Keratinocyte (primary cell): Measurements from ENCODE around the gene FSTL1. TPM values are rescaled to one million over a fixed set of nuclear protein-coding genes. Genes with fewer than 3 reads are reported as not detected.

ENCODE experiments used
- DNase-seq: peaks from one replicate; pipeline ENCODE4 v3.0.0-alpha.2; 2011; ENCODE audit warnings: low read depth, missing footprints, low spot score
- FAIRE-seq: peaks from 2 replicates; lab custom pipeline; 2011; peaks lifted over from hg19 to GRCh38; lab: Jason Lieb, UNC
- H2AFZ ChIP-seq: 2 replicates; pipeline ENCODE4 v1.6.0; 2012; ENCODE audit warnings: low read length, control low read depth, inconsistent platforms; ENCODE audit not compliant: control insufficient read depth
- H3K27ac ChIP-seq: 2 replicates; pipeline ENCODE4 v1.5.1; 2011; ENCODE audit warnings: low read length; ENCODE audit not compliant: control insufficient read depth, insufficient read depth
- H3K27me3 ChIP-seq: 3 replicates; pipeline ENCODE4 v1.6.0; 2011; ENCODE audit warnings: low read length; ENCODE audit not compliant: control insufficient read depth, insufficient read depth; ENCODE audit errors: extremely low read depth
- H3K36me3 ChIP-seq, 2 experiments: 2 replicates in 1 of 2; 3 replicates in 1 of 2; pipeline ENCODE4 v1.5.1; 2011; ENCODE audit warnings: low read length in 2 of 2, mild to moderate bottlenecking in 1 of 2; ENCODE audit not compliant: control insufficient read depth in 2 of 2, insufficient read depth in 2 of 2; ENCODE audit errors: extremely low read depth in 1 of 2
- H3K4me1 ChIP-seq: 3 replicates; pipeline ENCODE4 v1.5.1; 2011; ENCODE audit warnings: low read length; ENCODE audit not compliant: control insufficient read depth, insufficient read depth; ENCODE audit errors: extremely low read depth
- H3K4me2 ChIP-seq: 3 replicates; pipeline ENCODE4 v1.6.0; 2011; ENCODE audit warnings: low read depth, low read length; ENCODE audit not compliant: control insufficient read depth, insufficient read depth; ENCODE audit errors: extremely low read depth
- H3K4me3 ChIP-seq, 3 experiments: fragments of 200-600 bp in 1 of 3; sonication (generic) in 1 of 3; 2 replicates in 2 of 3; 3 replicates in 1 of 3; pipeline ENCODE4 v1.5.1; 2011 to 2016; ENCODE audit warnings: low read length in 3 of 3, mild to moderate bottlenecking in 3 of 3, control low read depth in 2 of 3, inconsistent platforms in 1 of 3, low read depth in 1 of 3, mixed read lengths in 1 of 3, mixed run types in 1 of 3, moderate library complexity in 1 of 3; ENCODE audit not compliant: control insufficient read depth in 2 of 3, insufficient read depth in 2 of 3; ENCODE audit errors: extremely low read depth in 1 of 3
- H3K79me2 ChIP-seq: 2 replicates; pipeline ENCODE4 v1.6.0; 2012; ENCODE audit warnings: low read length; ENCODE audit not compliant: control insufficient read depth, insufficient read depth
- H3K9ac ChIP-seq: 3 replicates; pipeline ENCODE4 v1.6.0; 2011; ENCODE audit warnings: low read length; ENCODE audit not compliant: control insufficient read depth, insufficient read depth; ENCODE audit errors: extremely low read depth
- H3K9me1 ChIP-seq: 3 replicates; pipeline ENCODE4 v1.6.0; 2011; ENCODE audit warnings: low read length; ENCODE audit not compliant: control insufficient read depth, insufficient read depth; ENCODE audit errors: extremely low read depth
- H3K9me3 ChIP-seq: 2 replicates; pipeline ENCODE4 v1.5.1; 2012; ENCODE audit warnings: low read depth, low read length; ENCODE audit not compliant: control insufficient read depth
- H4K20me1 ChIP-seq: 3 replicates; pipeline ENCODE4 v1.6.0; 2011; ENCODE audit warnings: low read length; ENCODE audit not compliant: control insufficient read depth, insufficient read depth; ENCODE audit errors: extremely low read depth
- CTCF ChIP-seq, 3 experiments: IDR thresholded peaks in 1 of 3; conservative IDR thresholded peaks in 1 of 3; optimal IDR thresholded peaks in 1 of 3; 2 replicates in 2 of 3; 3 replicates in 1 of 3; pipeline versions ENCODE3 to v1.5.1; 2011; ENCODE audit warnings: low read length in 3 of 3, mild to moderate bottlenecking in 3 of 3, moderate library complexity in 2 of 3, control low read depth in 1 of 3, inconsistent platforms in 1 of 3; ENCODE audit not compliant: insufficient read depth in 2 of 3; ENCODE audit errors: extremely low read depth in 1 of 3
- EZH2 ChIP-seq: IDR thresholded peaks from one replicate; pipeline ENCODE4 v1.6.1; 2012; ENCODE audit warnings: inconsistent platforms, mild to moderate bottlenecking, low read length, moderate library complexity
- dilution Hi-C: fragments of 300-500 bp; cut with MboI; formaldehyde crosslinking; loops from one replicate; pipeline ENCODE4 v1.7.0; 2020; ENCODE audit warnings: low sequenced_read_pairs; ENCODE audit not compliant: extremely low pct_ligation_motif_present
- polyA plus RNA-seq, 5 experiments: library from polyadenylated mRNA; depleted of rRNA in 3 of 5; stranded (reverse) in 3 of 5; stranded (forward) in 1 of 5; unstranded in 1 of 5; fragments of >200 nt; gene quantifications; 1 replicate in 1 of 5; 2 replicates in 3 of 5; 3 replicates in 1 of 5; pipeline versions ENCODE4 v1.2.1 to v1.2.3, GENCODE V29; 2011 to 2012; ENCODE audit warnings: missing spikeins in 2 of 5, low read depth in 1 of 5, low replicate concordance in 1 of 5

Gene FSTL1
- polyA plus RNA-seq, 1 donor (not counting 4 experiments of a cell fraction or from before 2014, with no cell fraction given): 59.0 TPM

- DNase-seq (no peak), FAIRE-seq (no peak)
- dilution Hi-C loops: no loop called here
- Histone ChIP-seq H3K9me3 (no peaks in the 10 kb centered on the region), H3K27me3 (no peaks in the 10 kb centered on the region), H4K20me1 (no peaks in the 10 kb centered on the region), H3K27ac (no peak overlapping the region), H3K79me2 (peaks cover 26% of the 10 kb centered on the region), H3K36me3 (no peaks in the 10 kb centered on the region), H3K4me1 (peaks cover 13% of the 10 kb centered on the region), H3K9ac (no peak overlapping the region), H3K4me3 (no peak overlapping the region), H3K9me1 (no peaks in the 10 kb centered on the region), H2AFZ (no peak overlapping the region), H3K4me2 (no peak overlapping the region)
- TF ChIP-seq CTCF (optimal IDR thresholded peaks at IDR 0.05 in 1 of 3, IDR thresholded peaks at IDR 0.05 in 1 of 3, conservative IDR thresholded peaks at IDR 0.05 in 1 of 3; ENCODE audit: extremely low read depth in 1 of 3, insufficient read depth in 2 of 3, low read length in 3 of 3): no peak
- no peak for TF ChIP-seq EZH2
These were observed 3.7 kb downstream of the FSTL1 start for GRCh38 chr3:120446891-120447668.

GRCh38 chr3:120445654-120446053 is 5.1 kb downstream of the FSTL1 start:
- H3K79me2 ChIP-seq: peaks cover 26% of the 10 kb centered on the region
- no peak overlapping the region for H2AFZ ChIP-seq
- FAIRE-seq: no peak
- no peaks in the 10 kb centered on the region for H3K27me3 ChIP-seq
- no peak for TF ChIP-seq CTCF (optimal IDR thresholded peaks at IDR 0.05 in 1 of 3, IDR thresholded peaks at IDR 0.05 in 1 of 3, conservative IDR thresholded peaks at IDR 0.05 in 1 of 3; ENCODE audit: extremely low read depth in 1 of 3, insufficient read depth in 2 of 3, low read length in 3 of 3)
- no peak for TF ChIP-seq EZH2
- no peaks in the 10 kb centered on the region for H4K20me1 ChIP-seq
- H3K36me3 ChIP-seq: peaks cover 2 to 3% of the 10 kb centered on the region in 2 experiments
- H3K4me1 ChIP-seq: peaks cover 13% of the 10 kb centered on the region
- no peaks in the 10 kb centered on the region for H3K9me1 ChIP-seq
- no peak for DNase-seq
- no peak overlapping the region for H3K4me2 ChIP-seq
- no peak overlapping the region for H3K9ac ChIP-seq
- H3K27ac ChIP-seq: no peak overlapping the region
- no peaks in the 10 kb centered on the region for H3K9me3 ChIP-seq
- dilution Hi-C loops: no loop called here
- no peak overlapping the region for H3K4me3 ChIP-seq
